Right atrium auricular region (tissue), 2 donors: ENCODE measurements around the gene ACSF3. TPM values are rescaled to one million over a fixed set of nuclear protein-coding genes. Genes with fewer than 3 reads are reported as not detected.

Experiments
- DNase-seq: peaks from one replicate; pipeline ENCODE4 v3.0.0-alpha.2; 2019; ENCODE audit warnings: low spot score
- H3K27ac ChIP-seq, 2 donors: fragments of 200-600 bp; sonication (generic); 1 replicate in 1 of 2; 2 replicates in 1 of 2; pipeline ENCODE4 v1.5.1; 2016 to 2019
- H3K27me3 ChIP-seq, 2 donors: fragments of 200-600 bp; sonication (generic); one replicate each; pipeline versions ENCODE4 v1.5.1 to v1.6.0; 2017 to 2019
- H3K36me3 ChIP-seq: fragments of 200-600 bp; sonication (generic); one replicate; pipeline ENCODE4 v1.5.1; 2016
- H3K4me1 ChIP-seq, 2 donors: fragments of 200-600 bp; sonication (generic); one replicate each; pipeline versions ENCODE4 v1.5.1 to v1.6.0; 2017 to 2019
- H3K4me3 ChIP-seq, 2 donors: fragments of 200-600 bp; sonication (generic); 1 replicate in 1 of 2; 2 replicates in 1 of 2; pipeline ENCODE4 v1.5.1; 2017 to 2019; ENCODE audit warnings: mild to moderate bottlenecking in 1 of 2, moderate library complexity in 1 of 2
- H3K9me3 ChIP-seq, 2 donors: fragments of 200-600 bp; sonication (generic); one replicate each; pipeline ENCODE4 v1.5.1; 2019
- CTCF ChIP-seq, 2 donors: fragments of 200-600 bp; sonication (generic); IDR thresholded peaks; one replicate each; pipeline ENCODE4 v1.5.1; 2019; ENCODE audit warnings: antibody characterized with exemption in 2 of 2
- total RNA-seq, 2 donors: library from RNA; depleted of rRNA; stranded (reverse); fragments of >200 nt; gene quantifications; one replicate each; pipeline ENCODE4 v1.1.0, GENCODE V29; 2016

The ACSF3 gene
- total RNA-seq, 2 donors from 2014 or later: 13.4 to 15.9 TPM

GRCh38 chr16:89138513-89138795 lies 44.8 kb downstream of the ACSF3 start:
- no peak for TF ChIP-seq CTCF (IDR thresholded peaks at IDR 0.05)
- Histone ChIP-seq H3K27ac (no peak overlapping the region), H3K27me3 (no peaks in the 10 kb centered on the region), H3K4me1 (no peaks in the 10 kb centered on the region), H3K4me3 (no peak overlapping the region), H3K9me3 (no peaks in the 10 kb centered on the region), H3K36me3 (peaks cover 12% of the 10 kb centered on the region)
- DNase-seq: no peak

- H3K36me3 ChIP-seq: peaks cover 7% of the 10 kb centered on the region
Measured at GRCh38 chr16:89138843-89139520, 45.3 kb downstream of the ACSF3 start.

GRCh38 chr16:89139907-89140361 lies 46.3 kb downstream of the ACSF3 start:
- Histone ChIP-seq H3K4me1 (no peaks in the 10 kb centered on the region), H3K27me3 (no peaks in the 10 kb centered on the region), H3K4me3 (no peak overlapping the region), H3K9me3 (no peaks in the 10 kb centered on the region), H3K36me3 (no peaks in the 10 kb centered on the region), H3K27ac (no peak overlapping the region)
- TF ChIP-seq CTCF (IDR thresholded peaks at IDR 0.05): no peak
- DNase-seq: no peak

More at GRCh38 chr16:89138843-89139520, 45.3 kb downstream of the ACSF3 start:
- no peak for DNase-seq
- H3K27me3 ChIP-seq: no peaks in the 10 kb centered on the region
- H3K9me3 ChIP-seq: no peaks in the 10 kb centered on the region
- no peak for TF ChIP-seq CTCF (IDR thresholded peaks at IDR 0.05)
- no peak overlapping the region for H3K27ac ChIP-seq
- H3K4me3 ChIP-seq: no peak overlapping the region
- H3K4me1 ChIP-seq: no peaks in the 10 kb centered on the region

GRCh38 chr16:89140401-89140800 lies 46.7 kb downstream of the ACSF3 start:
- peaks cover 3% of the 10 kb centered on the region for H3K36me3 ChIP-seq
- DNase-seq: no peak

GRCh38 chr16:89140981-89141883 lies 47.6 kb downstream of the ACSF3 start:
- no peaks in the 10 kb centered on the region for H3K4me1 ChIP-seq
- H3K4me3 ChIP-seq: no peak overlapping the region
- no peak for DNase-seq
- no peaks in the 10 kb centered on the region for H3K27me3 ChIP-seq
- no peaks in the 10 kb centered on the region for H3K9me3 ChIP-seq
- H3K36me3 ChIP-seq: peaks cover 11% of the 10 kb centered on the region
- TF ChIP-seq CTCF (IDR thresholded peaks at IDR 0.05): no peak
- no peak overlapping the region for H3K27ac ChIP-seq

More at GRCh38 chr16:89140401-89140800, 46.7 kb downstream of the ACSF3 start:
- no peaks in the 10 kb centered on the region for H3K27me3 ChIP-seq
- H3K4me1 ChIP-seq: no peaks in the 10 kb centered on the region
- H3K4me3 ChIP-seq: no peak overlapping the region
- no peaks in the 10 kb centered on the region for H3K9me3 ChIP-seq
- no peak for TF ChIP-seq CTCF (IDR thresholded peaks at IDR 0.05)
- no peak overlapping the region for H3K27ac ChIP-seq
